Endometrial microvascular endothelial cells (primary cell): ENCODE data around the gene TACR1. TPM values are rescaled to one million over a fixed set of nuclear protein-coding genes. Genes with fewer than 3 reads are reported as not detected.

Source experiments
- in situ Hi-C: cut with HindIII; loops from 2 replicates; pipeline ENCODE4 v1.10.0; 2017; ENCODE audit warnings: low sequenced_read_pairs, low pct_unique_long_range_greater_than_20kb; ENCODE audit errors: inconsistent ontology term
- total RNA-seq: library from RNA; depleted of rRNA; stranded (reverse); fragments of >200 nt; gene quantifications from one replicate; pipeline ENCODE4 v1.2.3, GENCODE V29; 2015; ENCODE audit errors: inconsistent ontology term

The TACR1 gene
- total RNA-seq, 1 donor from 2014 or later = not detected

DNA sequence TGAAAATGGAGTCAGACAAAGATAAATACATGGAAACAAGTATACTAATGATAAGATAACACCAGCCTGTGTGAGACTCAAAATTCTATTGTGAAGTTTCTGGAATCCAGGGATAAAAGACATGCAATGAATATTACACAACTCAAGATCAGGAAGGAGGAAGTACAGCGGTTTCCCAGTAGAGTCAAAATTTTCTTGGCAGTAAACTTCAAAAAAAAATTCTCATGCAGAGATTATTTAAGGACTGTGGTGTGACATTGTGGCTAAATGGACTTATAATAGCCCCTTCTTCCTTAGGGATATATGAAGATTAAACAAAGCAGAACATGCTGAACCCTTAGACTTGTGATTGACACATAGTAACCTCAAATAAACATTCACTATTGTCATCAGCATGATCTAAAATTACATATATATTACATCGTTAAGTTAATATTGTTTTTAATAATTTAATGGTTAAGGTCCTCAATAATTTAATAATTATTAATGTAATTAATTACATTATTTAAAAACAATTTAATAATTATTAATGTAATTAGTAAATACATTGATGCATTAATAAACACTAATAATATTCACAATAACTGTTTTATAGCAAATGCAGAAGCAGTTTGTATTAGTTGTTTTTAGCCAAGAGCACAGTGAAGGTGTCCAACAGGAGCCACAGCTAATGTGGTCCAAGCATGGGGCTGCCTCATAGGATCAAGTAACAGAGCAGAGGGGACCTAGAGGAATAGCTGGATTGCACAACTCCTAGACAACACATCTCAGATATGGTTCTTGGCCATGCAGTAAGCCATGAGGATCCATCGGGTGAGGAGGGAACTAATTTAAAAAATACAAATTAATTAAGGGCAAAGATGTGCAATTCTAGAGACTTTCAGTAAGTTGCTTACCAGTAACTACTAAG, 163.6 kb downstream of the TACR1 start:
- in situ Hi-C loops = no loop called here

DNA sequence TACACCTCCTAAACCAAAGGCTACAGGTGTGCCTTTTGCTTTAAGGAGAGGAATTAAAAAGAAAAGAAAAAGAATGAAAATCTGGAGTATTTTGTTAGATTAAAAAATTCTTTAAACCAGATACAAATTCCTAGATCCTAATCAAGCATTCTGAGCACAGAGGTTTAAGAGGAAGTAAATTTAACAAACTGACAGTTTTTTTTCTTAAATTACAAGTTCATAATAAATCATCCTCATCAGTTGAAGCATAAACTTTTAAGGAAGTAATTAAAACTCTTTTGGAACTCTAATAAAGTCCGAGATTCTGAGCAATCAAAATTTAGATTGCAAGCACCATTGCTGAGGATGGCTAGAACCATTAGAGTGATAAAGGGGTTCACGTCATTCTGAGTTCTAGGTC, 165.8 kb downstream of the TACR1 start:
- in situ Hi-C loops = no loop called here

DNA sequence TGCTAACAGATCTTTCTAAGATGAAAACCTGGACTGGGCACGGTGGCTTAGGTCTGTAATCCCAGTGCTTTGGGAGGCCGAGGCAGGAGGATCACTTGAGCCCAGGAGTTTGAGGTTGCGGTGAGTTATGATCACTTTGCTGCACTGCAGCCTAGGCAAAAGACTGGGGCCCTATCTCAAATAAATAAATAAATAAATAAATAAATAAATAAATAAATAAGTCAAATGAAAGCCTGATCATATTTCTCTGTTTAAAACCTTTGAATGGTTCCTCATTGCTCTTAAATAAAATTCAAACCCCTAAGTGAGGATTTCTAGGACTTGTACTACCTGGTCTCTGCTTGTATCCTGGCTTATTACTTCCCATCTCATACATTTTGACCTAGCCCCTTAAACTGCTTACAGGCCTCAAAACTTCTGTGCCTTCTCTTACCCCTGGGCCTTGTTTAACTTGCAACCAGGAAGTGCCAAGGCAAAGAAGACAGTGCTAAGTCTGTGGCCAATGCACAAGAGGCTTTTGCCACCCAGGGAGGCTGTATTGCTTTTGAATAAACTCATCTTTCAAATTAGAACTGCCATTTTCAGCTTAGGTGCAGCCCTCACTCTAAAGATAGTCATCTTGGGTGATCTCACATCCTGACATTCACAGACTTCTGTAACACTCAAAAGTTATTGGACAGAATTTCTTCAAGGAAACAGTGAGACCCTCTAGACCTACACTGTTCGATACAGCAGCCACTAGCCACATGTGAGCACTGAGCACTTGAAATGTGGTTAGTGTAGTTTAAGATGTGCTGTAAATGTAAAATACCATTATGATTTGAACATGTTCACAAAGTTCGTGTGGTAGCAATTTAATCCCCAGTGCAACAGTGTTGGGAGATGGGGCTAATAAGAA, 167.2 kb downstream of the TACR1 start:
- in situ Hi-C loops = no loop called here

DNA sequence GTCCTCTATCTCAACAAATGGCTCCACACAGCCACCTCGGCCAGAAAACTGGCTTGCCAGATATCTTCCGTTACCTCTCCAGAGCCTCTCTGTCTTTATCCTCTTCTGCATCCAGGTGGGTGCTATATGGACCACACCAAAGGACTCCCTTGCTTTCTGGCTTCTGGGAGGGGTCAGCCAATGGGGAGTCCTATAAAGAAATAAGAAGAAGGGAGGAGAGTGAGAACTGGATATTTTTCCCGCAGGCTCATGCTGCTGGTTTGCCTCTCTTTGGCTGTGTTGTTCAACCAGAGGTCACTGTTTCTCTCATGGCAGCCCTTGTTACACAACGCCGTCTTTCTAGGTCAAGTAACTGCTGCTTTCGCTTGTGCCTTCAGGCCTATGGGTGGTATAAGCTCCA, 168.1 kb downstream of the TACR1 start:
- in situ Hi-C loops = no loop called here

DNA sequence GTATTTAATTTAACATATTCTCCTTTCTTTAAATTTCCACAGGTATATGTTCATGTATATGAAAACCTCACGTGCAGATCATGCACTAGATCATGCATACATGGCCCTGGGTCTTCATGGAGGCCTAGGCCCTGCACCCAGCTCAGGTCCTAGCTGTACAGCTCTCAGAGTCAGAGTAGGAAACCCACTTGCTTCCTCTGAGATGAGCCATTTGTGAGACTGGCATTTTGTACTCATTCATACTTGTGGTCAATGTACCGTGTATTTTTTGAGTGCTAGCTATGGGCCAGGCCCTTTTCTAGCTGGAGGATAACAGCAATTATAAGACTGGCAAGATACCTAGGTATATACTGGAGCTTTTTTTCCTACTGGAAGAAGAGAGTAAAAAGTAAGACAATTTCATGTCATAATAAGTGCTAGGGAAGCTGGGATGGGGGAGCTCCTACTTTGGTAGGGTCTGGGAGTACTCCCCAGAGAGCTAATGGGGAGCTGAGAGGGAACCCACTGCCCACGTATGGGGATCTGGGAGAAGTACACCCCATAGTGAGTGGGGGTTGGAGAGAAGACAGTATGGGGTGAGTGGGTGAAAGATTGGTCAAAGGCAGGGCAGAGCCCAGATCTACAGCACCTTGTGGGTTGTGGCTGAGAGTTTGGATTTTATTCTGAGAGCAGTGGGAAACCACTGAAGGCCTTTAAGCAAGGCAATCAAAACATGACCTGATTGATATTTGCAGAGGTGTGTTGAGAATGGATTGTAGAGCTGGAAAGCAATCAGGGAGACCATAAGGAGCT, 168.9 kb downstream of the TACR1 start:
- in situ Hi-C loops = no loop called here

DNA sequence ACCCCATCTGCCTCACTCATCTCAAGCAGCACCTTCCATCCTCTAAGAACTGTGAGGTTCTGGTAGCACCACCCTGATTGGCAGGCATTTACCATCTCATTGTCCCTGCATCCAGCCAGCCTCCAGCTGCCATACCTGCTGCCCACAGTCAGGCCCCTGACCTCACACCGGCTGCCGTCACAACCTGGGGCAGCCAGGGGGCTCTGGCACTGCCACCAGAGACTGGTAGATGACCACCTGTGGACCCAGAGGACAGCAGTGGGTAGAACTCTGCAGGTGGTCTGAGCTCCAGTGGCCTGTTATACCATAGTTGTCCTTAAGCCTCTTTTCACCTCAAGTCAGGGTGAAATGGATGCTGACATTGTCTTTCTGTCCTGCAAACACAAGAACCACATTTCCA, 171.4 kb downstream of the TACR1 start:
- in situ Hi-C loops = no loop called here

DNA sequence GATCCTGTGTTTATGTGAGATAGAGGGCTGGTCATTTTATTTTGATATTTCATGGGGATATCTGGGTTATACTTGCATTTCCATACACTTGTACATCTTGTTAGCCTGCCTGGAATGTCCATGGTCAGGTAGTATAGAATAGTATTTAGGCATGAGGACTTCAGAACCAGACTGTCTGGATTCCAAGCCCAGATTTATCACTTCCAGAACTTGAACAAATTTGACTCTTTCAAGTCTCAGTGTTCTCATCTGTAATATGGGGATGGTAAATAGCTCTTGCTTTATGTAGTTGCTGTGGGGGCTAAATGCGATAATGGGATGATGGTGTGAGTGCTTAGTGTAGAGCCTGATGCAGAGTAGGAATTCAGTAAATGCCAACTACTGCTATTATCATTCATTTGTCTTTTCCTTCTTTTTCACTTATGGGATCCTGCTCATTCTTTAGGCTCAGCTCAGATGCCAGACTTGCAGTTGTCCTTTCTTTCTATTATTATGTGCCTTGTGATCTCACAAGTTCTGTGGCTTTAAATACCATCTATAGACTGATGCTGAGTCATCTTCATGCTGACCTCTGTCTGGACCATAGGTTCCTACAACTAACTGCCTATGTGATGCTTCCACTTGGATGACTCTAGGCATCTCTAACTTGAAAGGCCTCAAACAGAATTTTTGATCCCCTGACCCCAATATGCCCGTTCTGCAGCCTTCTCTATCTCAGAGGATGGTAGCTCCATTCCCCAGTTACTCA, 173.5 kb downstream of the TACR1 start:
- in situ Hi-C loops = no loop called here

DNA sequence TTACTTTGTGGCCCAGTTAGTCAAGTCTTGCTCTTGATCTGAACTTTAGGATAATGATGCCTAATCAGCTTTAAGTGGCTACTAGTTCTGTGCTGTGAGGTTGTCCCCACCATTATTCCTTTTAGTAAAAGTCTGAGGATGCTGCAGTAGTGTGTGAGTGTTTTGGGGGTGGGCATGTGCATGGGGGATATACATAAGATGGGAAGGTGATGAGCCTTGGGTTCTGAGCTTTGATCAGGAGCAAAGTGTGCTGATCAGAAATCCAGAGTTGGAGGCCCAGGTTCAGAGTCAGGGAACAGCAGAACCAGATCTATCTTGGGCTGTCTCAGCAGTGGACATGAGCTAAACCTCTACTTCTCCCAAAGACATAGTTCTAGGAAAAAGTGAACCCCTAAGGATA, 174.1 kb downstream of the TACR1 start:
- in situ Hi-C loops = no loop called here

DNA sequence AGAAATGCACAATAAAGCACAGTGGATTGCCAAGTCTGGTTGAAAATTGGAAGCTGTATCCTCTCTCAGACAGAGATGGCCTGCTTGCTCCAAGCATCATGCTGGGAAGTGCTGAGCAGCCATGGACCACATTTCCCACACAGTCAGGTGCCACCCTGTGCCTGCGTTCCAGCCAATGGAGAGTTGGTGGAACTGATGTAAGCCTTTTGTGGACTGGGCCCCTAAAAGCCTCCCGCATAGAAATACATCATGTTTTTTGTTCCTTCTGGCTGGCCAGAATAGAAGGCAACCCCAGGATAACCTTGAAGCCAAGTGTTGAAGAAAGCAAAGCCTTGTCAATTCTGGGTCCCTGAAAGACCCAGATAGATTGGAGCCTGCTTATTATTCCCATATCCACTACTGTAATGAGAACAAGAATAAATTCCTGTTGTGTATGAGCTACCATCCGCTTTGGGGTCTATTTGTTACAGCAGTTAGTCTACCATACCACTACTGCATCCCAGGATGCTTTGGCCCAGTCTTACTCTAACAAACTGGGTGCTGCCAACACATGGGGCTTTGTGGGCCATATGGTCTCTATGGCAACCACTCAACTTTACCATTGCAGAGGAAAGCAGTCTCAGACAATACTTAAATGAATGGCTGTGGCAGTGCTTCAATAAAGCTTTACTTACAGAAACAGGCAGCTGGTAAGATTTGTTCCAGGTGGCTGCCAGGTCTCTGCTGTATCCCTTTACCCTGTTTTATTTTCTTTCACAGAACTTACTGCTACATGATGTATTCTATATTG, 175.5 kb downstream of the TACR1 start:
- in situ Hi-C loops = no loop called here

DNA sequence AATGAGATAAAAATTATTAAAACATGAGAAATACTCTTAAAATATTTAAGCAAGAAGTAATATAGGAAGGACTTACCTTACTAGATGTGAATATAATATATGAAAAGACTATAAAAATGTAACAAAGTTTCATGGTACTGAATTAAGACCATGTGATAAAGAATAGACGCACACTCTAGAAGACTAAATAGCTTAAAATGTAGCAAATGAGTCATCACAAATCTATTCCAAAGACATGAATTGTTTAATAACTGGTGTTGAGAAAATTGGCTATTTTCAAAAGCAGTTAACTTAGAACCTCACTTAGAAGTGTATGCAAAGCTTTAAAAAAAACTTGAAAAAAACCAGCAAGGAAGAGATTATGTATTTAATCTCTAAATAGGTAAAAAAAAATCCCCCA, 176.8 kb downstream of the TACR1 start:
- in situ Hi-C loops = no loop called here

DNA sequence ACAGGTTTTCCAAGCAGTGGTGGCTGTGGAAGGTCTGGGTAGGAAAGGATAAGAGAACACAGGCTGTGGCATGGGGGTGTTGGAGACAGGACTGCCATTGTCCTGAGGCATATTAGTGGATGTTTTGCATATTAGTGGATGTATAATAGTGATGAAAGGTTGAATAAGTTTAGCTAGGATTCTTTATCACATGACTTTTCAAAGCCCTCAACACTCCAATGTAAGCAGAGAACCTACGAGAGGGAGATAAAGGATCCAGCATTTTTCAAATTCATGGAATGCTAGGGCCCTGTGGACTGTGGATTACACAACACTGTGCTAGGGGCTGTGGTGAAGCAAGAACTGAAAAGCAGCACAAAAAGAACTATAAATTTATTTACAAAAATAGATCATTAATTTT, 177.6 kb downstream of the TACR1 start:
- in situ Hi-C loops = no loop called here

DNA sequence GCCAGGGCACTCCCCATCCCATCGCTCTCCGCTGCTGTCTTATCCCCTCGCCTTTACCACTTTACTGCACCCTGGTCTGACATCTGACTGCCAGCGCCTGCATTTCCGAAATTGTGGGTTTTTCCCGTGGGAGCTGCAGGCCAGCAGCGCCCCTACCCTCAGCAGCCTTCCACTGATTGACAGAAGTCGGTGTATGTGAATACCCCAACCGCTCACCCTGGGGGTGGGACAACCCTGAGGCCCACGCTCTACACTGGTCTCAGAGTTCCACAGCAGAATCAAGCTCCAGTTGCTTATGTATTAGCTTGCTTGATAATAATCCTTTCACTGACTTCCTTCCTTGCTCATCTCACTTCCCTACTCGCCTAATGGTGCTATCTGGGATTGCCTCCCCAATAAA, 178.8 kb downstream of the TACR1 start:
- in situ Hi-C loops = no loop called here

DNA sequence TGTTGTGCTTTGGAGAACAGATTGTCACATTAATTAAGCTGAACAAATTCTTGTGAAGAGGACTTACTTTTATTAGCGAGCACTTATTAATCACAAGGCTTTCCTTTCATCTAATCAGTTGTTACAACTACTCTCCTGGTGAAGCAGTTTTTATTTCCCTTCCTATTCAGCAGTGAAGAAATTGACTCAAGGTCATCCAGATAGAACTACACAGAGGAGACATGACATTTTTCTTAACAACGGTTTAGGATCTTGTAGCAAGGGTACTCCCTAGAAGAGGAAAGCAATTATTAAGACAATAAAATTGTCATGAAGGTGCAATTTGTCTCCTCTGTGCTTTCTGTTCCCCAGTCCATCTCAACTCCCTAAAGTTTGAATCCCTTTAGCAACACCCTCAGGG, 179.5 kb downstream of the TACR1 start:
- in situ Hi-C loops = no loop called here

DNA sequence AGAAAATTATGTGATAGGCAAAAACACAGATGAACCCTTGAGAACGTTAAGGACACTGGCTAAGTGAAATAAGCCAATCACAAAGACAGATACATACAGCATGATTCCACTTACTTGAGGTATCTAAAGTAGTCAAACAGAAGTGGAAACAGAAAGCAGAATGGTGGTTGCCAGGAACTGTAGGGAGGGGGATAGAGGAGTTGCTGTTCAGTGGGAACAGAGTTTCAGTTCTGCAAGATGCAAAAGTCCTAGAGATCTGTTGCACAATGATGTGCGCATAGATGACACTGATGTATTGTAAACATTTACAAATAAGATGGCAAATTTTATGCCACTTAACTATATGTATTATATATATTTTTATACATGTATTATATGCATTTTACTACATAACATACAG, 181.2 kb downstream of the TACR1 start:
- in situ Hi-C loops = no loop called here

DNA sequence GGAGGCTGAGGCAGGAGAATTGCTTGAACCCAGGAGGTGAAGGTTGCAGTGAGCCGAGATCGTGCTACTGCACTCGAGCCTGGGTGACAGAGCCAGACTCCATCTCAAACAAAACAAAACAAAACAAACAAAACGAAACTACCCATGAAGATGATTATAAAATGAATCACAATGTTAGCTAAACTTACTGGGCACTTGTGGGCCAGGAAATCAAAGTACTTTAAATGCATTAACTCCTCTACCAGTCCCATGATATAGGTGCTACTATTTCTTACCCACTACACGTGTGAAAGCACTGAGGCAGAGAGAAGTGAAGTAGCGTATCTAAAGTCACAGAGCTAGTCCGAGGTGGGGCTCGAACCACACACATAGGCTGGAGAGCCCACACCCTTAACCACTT, 187.2 kb downstream of the TACR1 start:
- in situ Hi-C loops = no loop called here

DNA sequence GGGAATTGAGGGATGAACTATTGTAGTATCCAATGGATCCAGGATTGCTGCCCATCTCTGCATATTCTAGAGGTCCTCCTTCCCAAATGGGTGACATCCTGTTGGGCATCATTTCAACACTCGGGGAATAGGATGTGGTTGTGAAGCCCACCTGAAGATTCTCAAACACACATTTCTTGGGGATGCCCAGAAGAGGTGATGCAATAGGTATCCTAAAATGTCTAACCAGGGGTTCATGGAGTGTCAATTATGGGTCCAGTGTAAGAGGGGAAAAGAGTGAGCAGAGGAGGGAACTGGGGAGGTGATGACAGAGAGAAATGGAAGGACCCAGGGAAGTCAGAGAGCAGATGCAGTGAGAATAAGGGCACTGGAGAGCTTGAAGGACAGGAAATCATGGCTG, 188.7 kb downstream of the TACR1 start:
- in situ Hi-C loops = no loop called here

DNA sequence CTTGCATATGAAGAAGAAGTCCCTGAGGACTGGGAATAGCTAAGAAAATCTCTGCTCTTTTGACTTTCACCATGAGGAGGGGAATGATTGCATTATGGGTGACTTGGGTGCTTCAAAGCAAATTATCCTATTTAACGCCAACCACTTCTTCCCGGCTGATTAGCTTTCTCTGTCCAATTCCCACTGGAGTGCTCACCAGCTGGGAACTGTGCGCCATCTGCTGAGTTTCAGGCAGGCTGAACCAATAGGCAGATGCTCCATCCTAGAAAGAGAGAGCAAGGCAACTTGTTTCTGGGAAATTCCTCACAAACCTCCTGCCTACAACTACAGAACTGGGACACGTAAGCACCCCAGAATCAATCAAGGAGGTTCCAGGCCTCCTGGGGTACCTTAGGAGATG, 191.5 kb downstream of the TACR1 start:
- in situ Hi-C loops = no loop called here

DNA sequence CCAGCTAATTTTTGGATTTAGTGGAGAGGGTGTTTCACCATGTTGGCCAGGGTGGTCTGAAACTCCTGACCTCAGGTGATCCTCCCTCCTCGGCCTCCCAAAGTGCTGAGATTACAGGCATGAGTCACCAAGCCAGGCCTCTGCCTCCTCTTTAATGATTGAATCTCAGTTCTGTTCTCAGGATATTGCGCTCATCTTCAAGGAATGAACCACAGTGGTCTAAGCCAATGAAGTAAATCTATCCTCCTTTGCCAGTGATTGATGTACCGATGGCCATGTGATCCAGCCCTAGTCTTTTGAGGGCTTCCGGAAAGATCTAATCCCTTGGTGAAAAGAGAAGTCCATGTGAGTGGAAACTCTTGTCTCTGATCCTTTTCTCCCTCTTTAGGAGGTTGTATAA, 192.3 kb downstream of the TACR1 start:
- in situ Hi-C loops = no loop called here
